ENCODE measurements around the gene TUT1. TPM values are rescaled to one million over a fixed set of nuclear protein-coding genes. Genes with fewer than 3 reads are reported as not detected.

The TUT1 gene
- total RNA-seq, 2 donors from 2014 or later: 16.0 to 33.5 TPM

GRCh38 chr11:62613291-62613778 lies 22.0 kb upstream of the TUT1 start:
- H3K27ac ChIP-seq (ENCODE audit: low read depth, low read length): no peak overlapping the region
- H3K9ac ChIP-seq (ENCODE audit: extremely low read depth, low read length, poor library complexity, severe bottlenecking): no peak overlapping the region
- peaks cover 22% of the 10 kb centered on the region for H3K4me1 Mint-ChIP-seq
- H3K36me3 ChIP-seq (ENCODE audit: control insufficient read depth, insufficient read depth, low read length): no peaks in the 10 kb centered on the region
- H3K4me3 Mint-ChIP-seq: peak overlapping the region; percentile 74
- no peak for TF ChIP-seq CTCF (conservative IDR thresholded peaks at IDR 0.05)
- H3K27me3 Mint-ChIP-seq (ENCODE audit: insufficient read depth): no peaks in the 10 kb centered on the region
- no peaks in the 10 kb centered on the region for H3K9me3 ChIP-seq (ENCODE audit: control insufficient read depth, low read length)
- no peak for DNase-seq
- no peak overlapping the region for H3K4me3 ChIP-seq (ENCODE audit: low read length)
- H3K27ac Mint-ChIP-seq: peak overlapping the region; percentile 91
- 91 to 94% methylated on average over 8 to 15 of the region's 15 CpGs for WGBS, 2 experiments (ENCODE audit: insufficient coverage in 1 of 2, insufficient read length in 1 of 2)
- H3K9me3 Mint-ChIP-seq: no peaks in the 10 kb centered on the region
- H3K27me3 ChIP-seq (ENCODE audit: control insufficient read depth, insufficient read depth, low read length, poor library complexity, severe bottlenecking): no peaks in the 10 kb centered on the region
- peaks cover 7% of the 10 kb centered on the region for H3K4me1 ChIP-seq (ENCODE audit: control insufficient read depth, insufficient read depth, low read length)
- H3K36me3 Mint-ChIP-seq (ENCODE audit: low read depth): peaks cover 9% of the 10 kb centered on the region

- H3K4me3 Mint-ChIP-seq: peak within 1 kb of the TSS; percentile 74
- no peaks in the 10 kb centered on the region for H3K27me3 ChIP-seq (ENCODE audit: control insufficient read depth, insufficient read depth, low read length, poor library complexity, severe bottlenecking)
- H3K9me3 Mint-ChIP-seq: no peaks in the 10 kb centered on the region
- peaks cover 24% of the 10 kb centered on the region for H3K4me1 Mint-ChIP-seq
- peak within 1 kb of the TSS; percentile 67 for H3K9ac ChIP-seq (ENCODE audit: extremely low read depth, low read length, poor library complexity, severe bottlenecking)
- no peaks in the 10 kb centered on the region for H3K36me3 ChIP-seq (ENCODE audit: control insufficient read depth, insufficient read depth, low read length)
- H3K9me3 ChIP-seq (ENCODE audit: control insufficient read depth, low read length): no peaks in the 10 kb centered on the region
- peak within 1 kb of the TSS; percentile 89 for H3K4me3 ChIP-seq (ENCODE audit: low read length)
- WGBS, 2 experiments (ENCODE audit: insufficient coverage in 1 of 2, insufficient read length in 1 of 2): 2 to 12% methylated on average over 21 to 90 of the region's 91 CpGs
- no peaks in the 10 kb centered on the region for H3K27me3 Mint-ChIP-seq (ENCODE audit: insufficient read depth)
- peaks cover 7% of the 10 kb centered on the region for H3K4me1 ChIP-seq (ENCODE audit: control insufficient read depth, insufficient read depth, low read length)
- peak; percentile 100 for TF ChIP-seq CTCF (conservative IDR thresholded peaks at IDR 0.05)
- peak; percentile 98 for DNase-seq
- peak within 1 kb of the TSS; percentile 91 for H3K27ac Mint-ChIP-seq
- H3K36me3 Mint-ChIP-seq (ENCODE audit: low read depth): peaks cover 9% of the 10 kb centered on the region
- no peak within 1 kb of the TSS for H3K27ac ChIP-seq (ENCODE audit: low read depth, low read length)
Measured at GRCh38 chr11:62612366-62613290, 21.3 kb upstream of the TUT1 start, which contains the start of the genes EML3 and ROM1. EML3 (minus strand) TSS chr11:62612775; CDS start chr11:62612457, 318 bp downstream. ROM1 (plus strand) TSS chr11:62613257; CDS start chr11:62613282, 25 bp downstream.

GRCh38 chr11:62611705-62612365 lies 20.5 kb upstream of the TUT1 start:
- no peaks in the 10 kb centered on the region for H3K9me3 ChIP-seq (ENCODE audit: control insufficient read depth, low read length)
- H3K9me3 Mint-ChIP-seq: no peaks in the 10 kb centered on the region
- H3K9ac ChIP-seq (ENCODE audit: extremely low read depth, low read length, poor library complexity, severe bottlenecking): peak overlapping the region; percentile 67
- no peaks in the 10 kb centered on the region for H3K36me3 ChIP-seq (ENCODE audit: control insufficient read depth, insufficient read depth, low read length)
- peaks cover 7% of the 10 kb centered on the region for H3K4me1 ChIP-seq (ENCODE audit: control insufficient read depth, insufficient read depth, low read length)
- H3K27ac Mint-ChIP-seq: peak overlapping the region; percentile 56
- H3K27me3 ChIP-seq (ENCODE audit: control insufficient read depth, insufficient read depth, low read length, poor library complexity, severe bottlenecking): no peaks in the 10 kb centered on the region
- no peaks in the 10 kb centered on the region for H3K27me3 Mint-ChIP-seq (ENCODE audit: insufficient read depth)
- TF ChIP-seq CTCF (conservative IDR thresholded peaks at IDR 0.05): no peak
- peak; percentile 78 for DNase-seq
- peak overlapping the region; percentile 89 for H3K4me3 ChIP-seq (ENCODE audit: low read length)
- peak overlapping the region; percentile 74 for H3K4me3 Mint-ChIP-seq
- 8 to 13% methylated on average over 19 to 34 of the region's 34 CpGs for WGBS, 2 experiments (ENCODE audit: insufficient coverage in 1 of 2, insufficient read length in 1 of 2)
- peaks cover 9% of the 10 kb centered on the region for H3K36me3 Mint-ChIP-seq (ENCODE audit: low read depth)
- peaks cover 32% of the 10 kb centered on the region for H3K4me1 Mint-ChIP-seq
- no peak overlapping the region for H3K27ac ChIP-seq (ENCODE audit: low read depth, low read length)
